HG02623 (cell line): Measurements from ENCODE around the gene LCLAT1.
A peak's percentile ranks its signal among the peaks of the same experiment; 100 is the strongest.

ENCODE experiments used
- ATAC-seq: cut with Tn5 transposase; IDR thresholded peaks from one replicate; pipeline ENCODE4 v1.9.1; 2021; ENCODE audit warnings: moderate library complexity; ENCODE audit not compliant: unreplicated experiment

LCLAT1 gene

DNA sequence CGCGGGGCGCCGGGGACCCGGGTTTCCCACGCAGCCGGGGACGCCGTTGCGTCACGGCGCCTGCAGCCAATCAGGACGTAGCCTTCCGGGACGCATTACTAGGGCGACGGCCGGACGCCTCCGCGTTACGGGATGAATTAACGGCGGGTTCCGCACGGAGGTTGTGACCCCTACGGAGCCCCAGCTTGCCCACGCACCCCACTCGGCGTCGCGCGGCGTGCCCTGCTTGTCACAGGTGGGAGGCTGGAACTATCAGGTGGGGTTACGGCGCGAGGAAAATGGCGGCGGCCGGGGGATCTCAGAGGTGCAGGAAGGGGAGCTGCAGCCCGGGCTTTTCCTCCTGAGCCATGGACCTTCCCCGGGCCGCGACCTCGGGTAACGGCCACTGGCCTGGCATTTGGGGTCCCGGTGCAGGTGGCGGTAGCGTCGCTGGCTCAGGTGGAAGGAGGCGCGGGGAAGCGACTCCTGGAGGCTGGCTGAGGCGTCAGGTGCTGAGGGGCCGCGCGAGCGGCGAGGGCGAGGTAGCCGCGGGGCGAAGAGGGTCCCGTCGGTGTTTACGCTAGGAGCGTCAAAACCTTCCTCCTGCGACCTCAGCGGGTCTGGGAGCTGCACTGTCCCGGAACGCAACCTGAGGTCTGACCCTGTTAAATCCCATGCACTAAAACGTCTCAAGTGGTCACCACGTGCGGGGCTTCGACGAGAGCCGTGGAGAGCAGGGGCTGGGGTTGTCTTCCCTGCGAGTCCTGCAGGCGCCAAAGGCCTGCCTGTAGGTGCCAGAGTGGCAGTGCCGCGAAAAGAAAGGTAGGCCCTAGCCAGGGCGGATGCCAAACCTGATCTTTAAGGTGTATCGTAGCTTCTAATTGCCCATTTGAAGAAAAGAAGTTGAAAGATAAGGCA is at the start of gene LCLAT1:
LCLAT1 (plus strand) TSS at position 98 of the 897 bp plus-strand sequence. CDS start 78,345 bp downstream, outside the sequence.
- peak; percentile 92 for ATAC-seq

DNA sequence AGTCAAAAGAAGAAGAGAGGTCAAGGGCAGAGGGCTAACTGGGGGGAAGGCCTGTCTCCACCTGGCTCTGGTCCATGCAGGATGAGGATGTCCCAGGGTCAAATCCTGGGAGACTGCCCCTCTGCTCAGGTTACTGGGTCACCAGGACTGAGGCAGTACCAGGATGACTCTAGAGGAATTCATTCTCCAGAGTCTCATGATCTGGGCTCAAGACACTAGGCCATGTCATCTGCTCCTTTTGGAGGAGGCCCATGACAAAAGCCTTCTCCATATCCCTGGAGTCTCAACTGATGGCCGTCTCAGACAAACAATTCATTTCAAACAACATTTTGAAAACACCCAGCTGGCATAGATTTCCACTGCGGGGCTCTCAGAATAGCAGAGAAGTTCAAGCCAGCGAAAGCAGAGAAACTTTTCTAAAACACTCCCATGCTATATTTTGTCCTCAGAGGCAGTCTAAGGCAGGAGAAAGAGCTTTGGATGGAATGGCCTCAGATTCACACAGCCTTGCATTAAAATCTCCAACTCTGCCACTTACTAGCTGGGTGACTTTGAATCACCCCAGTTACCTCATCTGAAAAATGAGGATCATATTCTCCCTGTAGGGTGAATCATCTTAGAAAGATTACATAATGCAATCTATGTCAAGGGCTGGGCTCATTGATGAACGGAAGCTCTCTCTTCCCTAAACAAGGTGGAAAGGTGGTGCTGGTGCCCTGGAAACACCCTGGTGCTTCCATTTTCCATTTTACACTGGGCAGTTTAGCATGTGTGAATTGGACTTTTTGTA is 48.8 kb upstream of the LCLAT1 start:
- no peak for ATAC-seq

DNA sequence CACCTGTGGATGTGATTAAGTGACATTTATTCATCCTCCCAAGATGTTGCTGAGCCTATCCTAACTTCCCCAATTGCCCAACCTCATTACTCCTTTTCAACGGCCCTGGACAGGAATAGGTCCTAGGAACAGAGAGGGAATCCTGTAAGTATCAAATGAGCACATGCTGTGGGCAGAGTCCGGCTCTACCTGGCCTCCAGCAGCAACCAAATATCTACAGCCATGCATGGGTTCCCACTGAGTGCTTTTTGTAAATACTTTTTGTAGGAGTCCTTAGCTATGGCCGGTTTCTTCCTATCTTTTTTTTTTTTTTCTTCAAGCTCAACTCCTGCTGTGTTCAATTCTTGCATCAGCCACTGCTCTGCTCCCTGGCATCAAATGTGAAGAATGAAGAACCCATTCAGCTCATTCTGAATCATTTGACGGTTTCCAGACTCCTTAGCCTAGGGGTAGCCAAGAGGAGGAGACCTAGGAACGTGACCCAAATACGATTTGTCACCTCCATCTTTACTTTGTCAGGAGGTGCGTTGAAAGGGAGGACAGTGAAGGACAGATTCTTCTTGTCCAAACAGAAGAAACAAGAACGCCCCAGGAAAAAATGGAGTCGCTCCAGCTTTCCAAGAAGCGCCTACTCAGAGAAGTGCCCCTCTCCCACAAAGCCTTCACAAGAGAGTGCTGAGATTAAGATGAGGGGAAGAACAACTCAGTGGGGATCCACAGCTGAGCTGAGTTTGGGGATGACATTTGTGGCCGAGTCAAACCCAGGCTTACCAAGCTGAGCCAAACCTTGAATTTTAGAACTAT is 46.7 kb upstream of the LCLAT1 start:
- no peak for ATAC-seq

DNA sequence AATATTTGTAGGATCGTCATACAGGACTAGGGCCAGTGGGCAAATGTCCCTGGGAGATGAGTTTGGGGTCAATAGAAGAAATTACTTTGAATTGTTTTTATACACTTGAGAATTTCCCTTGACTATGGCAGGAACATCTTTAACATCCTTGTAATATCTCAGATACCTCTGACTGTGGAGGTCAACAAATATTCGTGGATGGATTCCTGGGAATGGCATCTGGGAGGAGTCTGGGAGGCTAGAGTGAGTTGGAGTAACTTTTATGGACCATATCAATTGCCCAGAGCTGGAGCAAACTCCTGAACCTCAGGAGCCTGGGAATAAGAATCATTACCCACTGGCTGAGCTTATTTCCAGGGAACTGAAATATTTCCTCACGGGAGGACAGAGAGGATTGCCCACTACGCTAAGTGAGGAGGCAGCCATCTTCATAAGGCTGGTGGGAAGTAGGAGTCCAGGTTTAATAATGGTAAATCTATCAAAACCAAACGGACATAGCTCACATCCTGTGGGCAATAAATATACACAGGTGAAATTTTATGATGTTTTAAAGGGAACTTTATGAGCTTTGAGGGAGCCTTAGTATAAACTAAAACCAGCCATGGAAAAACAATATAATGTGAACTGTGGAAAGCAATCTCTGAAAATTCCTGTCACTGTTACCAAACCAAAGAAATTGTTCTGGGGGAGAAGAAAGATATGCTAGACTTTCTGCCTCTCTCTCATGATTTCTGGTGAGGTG is 44.4 kb upstream of the LCLAT1 start:
- no peak for ATAC-seq

DNA sequence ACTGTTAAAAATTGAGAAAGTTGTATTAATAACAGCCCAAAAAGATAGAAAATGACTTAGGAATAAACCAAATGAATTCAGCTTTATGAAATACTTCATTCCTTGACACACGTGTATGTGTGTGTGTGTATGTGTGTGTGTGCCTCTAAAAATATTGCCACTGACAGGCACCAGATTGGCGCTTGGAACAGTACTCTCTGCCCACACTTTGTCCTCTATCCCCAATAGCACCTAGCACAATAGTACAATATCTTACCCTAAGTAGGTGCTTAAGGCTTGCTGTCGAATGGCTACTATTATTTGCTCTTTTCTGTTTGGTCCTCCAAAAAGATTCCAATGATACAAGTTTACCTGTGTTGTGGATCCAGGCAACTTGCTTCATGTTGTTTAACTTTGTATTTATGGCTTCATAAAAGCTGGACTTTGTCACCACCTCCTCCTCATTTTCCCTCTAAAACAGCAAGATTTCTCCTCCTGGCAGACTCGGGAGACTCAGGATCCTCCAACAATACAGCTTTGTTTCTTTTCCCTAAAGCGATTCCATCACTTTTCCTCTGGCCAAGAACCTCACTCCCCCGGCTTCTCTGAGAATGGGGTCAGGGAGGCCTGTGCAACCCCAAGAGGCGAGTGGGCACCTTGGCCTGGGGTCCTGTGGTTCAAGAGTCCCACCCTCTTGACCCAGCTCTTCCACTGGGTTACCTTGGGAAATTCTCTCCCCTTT is 43.3 kb upstream of the LCLAT1 start:
- ATAC-seq: no peak

DNA sequence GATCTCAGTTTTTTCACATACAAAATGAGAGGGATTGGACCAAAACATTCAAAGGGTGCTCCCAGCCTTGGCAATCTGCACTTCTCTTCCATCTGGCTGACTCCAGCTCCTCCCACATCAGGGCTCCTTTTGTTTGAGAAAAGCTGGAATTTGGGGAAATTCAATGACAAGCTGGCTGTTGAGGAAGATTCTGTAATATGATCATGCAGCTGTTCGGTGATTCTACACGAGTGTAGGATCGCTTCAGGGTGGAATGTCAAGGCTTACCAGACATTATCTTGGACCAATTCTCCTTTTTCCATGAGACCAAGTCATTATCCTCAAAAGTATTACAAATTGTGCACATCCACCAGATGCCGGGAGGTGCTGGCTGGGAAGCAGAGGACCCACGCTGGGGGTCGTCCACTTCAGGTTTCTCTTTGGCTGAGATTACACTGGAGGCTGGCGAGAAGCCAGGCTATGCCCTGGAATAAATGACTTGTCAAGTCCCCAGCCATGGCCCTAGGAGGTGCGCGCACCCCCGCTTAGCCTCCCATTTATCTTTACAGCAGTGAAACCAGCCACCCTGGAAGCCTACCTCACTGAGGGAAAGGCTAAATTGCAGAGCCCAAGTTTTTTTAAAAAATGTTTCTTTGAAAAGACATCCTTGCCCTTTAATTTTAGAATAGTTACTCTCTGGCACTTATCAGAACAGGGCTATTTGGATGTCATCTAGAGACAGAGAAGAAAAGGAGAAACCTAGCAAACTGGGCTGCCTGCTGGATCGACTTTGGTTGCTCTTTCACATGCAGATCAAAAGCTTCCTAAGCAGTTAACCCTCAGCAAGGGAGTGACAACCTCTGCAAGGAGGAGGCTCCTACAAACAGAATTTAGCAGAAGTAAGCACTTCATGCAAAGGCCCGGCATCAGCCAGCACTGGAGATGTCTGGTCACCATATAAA is 42.5 kb upstream of the LCLAT1 start:
- ATAC-seq: no peak

DNA sequence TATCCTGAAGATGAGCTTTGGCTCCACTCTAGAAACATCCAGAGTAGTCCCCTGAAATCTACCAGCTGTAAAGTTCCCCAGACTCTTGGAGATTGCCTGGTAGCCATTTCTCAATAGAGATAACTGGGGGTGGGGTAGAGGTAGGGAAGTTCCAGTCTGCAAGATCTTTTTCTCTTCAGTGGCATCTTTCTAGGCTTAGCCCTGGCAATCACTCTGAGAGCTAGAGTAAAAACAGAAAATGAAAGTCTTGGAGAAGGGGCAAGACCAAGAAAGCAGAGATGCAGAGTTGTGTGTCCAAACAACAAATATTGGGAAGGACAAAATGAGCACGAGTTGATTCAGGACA is 41.8 kb upstream of the LCLAT1 start:
- ATAC-seq: no peak

DNA sequence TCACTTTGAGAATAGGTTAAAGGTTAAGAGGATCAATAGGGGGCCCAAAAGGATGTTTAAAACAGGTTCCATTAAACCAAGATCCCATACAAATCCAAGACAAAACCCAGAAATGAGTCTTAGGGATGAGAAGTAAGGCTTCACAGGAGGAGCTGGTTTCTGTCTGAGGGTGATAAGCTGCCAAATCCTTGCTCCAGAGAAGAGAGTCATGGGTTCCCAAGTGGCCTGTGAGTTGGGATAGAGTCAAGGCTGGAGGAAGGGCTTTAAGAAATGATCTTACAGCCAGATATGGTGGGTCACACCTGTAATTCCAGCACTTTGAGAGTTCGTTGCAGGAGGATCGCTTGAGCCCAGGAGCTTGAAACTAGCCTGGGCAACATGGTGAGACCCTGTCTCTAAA is 40.2 kb upstream of the LCLAT1 start:
- no peak for ATAC-seq

DNA sequence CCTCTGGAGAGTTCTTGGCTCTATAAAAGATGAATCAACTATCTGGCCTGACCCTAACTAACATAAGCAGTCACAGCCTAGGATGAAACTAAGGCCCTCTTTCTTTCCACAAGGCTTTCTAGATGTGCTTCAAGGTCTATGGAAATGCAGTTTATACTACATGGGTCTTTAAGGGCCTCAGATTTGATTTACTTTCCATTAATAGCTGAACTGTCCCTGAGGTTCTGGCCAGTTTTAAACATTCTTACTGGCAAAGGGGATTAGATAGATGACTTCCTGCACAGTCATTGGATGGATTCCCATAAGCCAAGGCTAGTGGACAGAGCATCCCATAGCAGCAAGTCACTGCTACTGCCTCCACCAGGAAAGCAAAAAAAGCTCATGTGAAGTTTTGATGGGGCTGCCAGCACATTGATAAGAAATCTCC is 38.1 kb upstream of the LCLAT1 start:
- ATAC-seq: no peak

DNA sequence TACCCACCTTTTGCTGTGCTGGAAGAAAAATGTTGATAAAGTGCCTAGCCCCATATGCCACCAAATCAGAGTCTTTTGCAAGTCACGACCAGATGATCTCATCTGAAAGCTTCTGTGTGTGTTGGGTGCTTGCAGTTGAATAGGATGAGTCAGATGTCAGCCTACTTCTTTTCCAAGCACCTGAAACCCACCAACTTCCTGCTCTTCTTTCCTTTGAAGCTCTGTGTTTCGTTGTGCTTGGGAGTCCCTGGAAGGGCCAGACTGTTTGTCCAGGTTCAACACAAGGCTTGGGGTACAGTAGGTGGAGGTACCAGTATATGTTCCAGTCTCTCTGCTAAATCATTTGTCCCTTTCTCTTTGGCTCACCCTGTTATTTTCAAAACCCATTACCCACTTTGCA is 36.8 kb upstream of the LCLAT1 start:
- no peak for ATAC-seq

DNA sequence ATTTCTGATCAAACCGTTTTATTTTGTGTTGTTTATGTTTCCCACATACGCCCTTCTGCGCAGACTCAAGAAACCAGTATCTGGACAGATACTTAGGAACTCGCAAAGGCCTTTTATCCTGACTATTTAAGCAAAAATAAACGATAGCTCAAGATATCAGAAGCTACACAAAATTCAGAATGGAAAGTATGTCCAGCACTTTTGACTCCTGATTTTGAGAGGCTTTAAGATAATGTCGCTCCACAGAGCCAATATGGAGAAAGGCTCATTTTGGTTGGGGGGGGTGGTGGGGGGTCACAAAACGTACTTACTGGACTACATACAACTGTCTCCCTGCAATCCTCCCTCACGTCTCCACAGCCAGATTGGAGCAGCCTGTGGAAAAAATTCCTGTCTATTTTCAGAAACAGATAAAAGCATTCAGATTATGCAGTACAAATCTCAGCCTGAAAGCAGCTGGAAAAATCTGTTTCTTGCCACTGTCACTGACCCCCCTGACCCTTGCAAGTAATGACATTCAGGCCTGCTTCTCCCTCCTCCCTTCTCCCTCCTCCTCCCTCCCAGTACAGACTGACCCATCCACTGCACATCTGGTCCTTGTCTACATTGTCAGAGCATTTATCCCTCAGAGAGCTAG is 34.9 kb upstream of the LCLAT1 start:
- no peak for ATAC-seq

DNA sequence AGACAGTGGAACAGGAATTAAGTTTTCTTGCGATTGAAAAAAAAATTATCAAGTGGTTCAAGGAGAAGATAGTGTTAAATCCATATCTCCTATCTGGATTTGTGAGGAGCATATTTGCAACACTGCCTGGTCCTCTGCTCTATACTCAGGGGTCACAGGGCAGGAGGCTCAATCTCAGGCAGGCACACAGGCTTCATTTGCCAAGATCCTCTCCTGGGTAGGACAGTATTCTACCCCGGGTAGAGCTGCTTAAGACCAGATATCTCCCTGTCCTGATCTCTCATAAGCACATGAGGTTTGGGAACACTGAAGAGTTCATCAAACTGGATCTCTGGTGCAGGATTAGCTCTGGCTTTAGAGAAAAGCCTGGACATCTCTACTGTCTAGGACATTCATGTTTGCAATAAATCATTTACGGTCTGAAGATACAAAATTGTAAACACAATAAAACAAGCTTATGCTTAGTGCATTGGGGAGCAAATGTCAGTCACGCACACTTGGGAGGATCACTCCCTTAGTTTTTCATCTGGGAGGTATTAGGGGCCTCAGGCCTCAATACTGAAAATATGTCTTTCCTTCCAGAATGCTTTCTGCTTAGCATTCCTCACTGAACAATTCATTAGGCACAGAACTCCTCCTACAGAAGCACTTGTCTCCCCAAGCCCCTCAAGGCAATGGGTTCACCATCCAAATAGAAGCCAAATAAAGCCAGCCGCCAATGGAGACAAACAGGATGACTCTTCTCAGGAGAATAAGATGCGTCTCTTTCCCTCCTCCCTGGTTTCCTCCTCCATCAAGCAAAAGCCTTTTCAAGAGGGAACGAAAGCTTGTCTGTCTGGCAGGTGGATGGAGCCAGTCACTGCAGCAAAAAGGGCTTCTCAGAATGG is 34.1 kb upstream of the LCLAT1 start:
- ATAC-seq: no peak

DNA sequence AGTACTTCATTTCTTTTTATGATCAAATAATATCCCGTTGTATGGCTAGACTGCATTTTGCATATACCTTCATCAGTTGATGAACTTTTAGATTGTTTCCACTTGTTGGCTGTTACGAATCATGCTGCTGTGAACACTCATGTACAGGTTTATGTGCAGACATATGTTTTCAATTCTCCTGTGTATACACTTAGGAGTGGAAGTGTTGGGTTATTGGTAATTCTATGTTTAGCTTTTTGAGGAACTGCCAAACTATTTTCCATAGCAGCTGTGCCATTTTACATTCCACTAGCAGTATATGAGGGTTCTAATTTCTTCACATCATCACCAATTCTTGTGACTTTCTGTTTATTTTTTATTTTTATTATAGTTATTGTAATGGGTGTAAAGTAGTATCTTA is 32.1 kb upstream of the LCLAT1 start:
- no peak for ATAC-seq

DNA sequence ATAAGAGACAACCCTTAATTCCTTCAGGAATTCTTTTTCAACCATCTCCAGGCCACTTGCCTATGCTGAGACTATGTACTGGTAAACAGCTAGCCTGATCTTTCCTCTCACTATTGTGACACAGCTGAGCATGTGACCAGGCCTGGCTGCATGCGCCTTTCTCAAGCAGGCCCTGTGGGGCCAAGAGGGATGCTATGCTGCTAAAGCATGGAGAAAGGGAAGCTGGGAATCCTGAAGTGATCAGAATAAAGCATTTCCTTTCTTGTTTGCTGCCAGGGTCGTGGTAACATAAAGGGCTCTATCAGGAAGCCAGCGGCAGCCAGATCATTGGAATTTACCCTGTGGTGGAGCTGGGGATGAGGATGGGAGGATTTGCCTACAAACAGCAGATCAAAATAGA is 29.8 kb upstream of the LCLAT1 start:
- no peak for ATAC-seq

DNA sequence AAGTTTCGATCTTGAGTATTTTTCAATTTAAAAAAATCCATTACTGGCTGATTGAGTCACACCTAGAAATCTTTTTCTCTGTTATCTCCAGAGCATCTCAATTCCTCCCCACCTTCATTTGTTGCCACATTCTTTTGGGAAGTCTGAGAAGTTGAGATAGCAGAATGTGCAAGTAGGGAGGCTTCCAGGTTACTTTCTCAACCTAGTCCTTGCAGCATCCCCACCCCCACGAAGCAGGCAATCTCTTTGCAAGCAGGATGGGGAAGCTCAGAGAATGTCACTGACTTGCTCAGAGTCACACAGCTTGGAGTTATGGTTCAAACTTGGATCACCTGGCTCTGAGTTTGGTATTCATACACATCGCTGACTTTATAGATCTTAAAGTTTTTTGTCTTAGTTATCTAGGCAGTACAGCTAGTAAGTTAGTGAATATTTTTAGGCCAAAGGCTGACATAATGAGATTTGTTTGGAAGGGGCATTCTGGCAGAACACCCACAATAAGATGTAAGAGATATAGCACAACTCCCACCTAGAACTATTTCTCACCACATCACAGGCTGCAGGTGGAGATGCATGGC is 25.9 kb upstream of the LCLAT1 start:
- ATAC-seq: no peak

DNA sequence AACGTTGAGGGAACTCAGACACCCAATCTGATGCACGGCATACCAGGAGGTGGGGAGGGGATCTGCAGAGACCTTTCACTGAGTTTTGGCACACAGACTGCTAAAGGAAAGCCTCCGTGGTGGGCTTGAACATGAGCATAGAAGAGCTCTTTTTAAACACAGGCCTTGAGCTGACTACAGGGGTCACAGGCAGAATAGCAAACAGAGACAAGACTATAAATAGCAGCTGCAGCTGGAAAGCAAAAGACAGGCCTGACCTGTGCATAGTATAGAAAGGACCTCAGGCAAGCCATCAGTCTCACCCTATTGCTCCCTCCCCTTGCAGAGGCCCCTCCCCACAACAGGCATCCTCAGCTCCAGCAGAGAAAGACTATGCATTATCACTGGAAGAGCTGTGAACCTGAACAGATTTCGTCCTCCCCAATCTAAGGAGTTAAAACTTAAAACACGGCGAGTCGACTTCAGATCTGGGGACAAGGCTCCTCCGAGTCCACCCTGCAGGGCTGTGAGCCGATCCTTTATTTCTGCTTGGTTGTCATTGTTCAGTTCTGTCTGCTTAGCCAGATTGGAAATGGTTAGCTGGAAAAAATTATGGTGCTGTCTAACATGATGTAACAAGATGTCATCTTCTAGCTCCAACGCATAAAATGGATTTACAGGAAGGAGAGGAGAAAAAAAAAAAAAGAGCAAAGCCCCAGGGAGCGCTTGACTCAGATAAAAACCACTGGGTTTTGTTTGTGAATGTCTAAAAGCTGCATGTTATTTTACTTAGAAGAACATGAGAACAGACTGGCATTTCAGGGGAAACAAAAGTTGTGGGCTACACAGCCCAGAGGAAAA is 25.2 kb upstream of the LCLAT1 start:
- ATAC-seq: no peak
